Measurements from ENCODE around the gene RFX3. TPM values are rescaled to one million over a fixed set of nuclear protein-coding genes. Genes with fewer than 3 reads are reported as not detected.
A peak's percentile ranks its signal among the peaks of the same experiment; 100 is the strongest.

The RFX3 gene
- total RNA-seq, 2 donors from 2014 or later, result 2.2 to 2.7 TPM

- H3K4me3 ChIP-seq, result no peak overlapping the region
- H3K36me3 ChIP-seq, result no peaks in the 10 kb centered on the region
- TF ChIP-seq, protein P1, sequence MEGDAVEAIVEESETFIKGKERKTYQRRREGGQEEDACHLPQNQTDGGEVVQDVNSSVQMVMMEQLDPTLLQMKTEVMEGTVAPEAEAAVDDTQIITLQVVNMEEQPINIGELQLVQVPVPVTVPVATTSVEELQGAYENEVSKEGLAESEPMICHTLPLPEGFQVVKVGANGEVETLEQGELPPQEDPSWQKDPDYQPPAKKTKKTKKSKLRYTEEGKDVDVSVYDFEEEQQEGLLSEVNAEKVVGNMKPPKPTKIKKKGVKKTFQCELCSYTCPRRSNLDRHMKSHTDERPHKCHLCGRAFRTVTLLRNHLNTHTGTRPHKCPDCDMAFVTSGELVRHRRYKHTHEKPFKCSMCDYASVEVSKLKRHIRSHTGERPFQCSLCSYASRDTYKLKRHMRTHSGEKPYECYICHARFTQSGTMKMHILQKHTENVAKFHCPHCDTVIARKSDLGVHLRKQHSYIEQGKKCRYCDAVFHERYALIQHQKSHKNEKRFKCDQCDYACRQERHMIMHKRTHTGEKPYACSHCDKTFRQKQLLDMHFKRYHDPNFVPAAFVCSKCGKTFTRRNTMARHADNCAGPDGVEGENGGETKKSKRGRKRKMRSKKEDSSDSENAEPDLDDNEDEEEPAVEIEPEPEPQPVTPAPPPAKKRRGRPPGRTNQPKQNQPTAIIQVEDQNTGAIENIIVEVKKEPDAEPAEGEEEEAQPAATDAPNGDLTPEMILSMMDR (IDR thresholded peaks at IDR 0.05), result no peak
- H3K27ac ChIP-seq, result no peak overlapping the region
- no peaks in the 10 kb centered on the region for H3K9me3 ChIP-seq
- H3K27me3 ChIP-seq, result no peaks in the 10 kb centered on the region
- no peak for DNase-seq (ENCODE audit: low spot score)
- H3K4me1 ChIP-seq, result no peaks in the 10 kb centered on the region
Observed at GRCh38 chr9:3343671-3344070, 182.1 kb downstream of the RFX3 start.

DNA sequence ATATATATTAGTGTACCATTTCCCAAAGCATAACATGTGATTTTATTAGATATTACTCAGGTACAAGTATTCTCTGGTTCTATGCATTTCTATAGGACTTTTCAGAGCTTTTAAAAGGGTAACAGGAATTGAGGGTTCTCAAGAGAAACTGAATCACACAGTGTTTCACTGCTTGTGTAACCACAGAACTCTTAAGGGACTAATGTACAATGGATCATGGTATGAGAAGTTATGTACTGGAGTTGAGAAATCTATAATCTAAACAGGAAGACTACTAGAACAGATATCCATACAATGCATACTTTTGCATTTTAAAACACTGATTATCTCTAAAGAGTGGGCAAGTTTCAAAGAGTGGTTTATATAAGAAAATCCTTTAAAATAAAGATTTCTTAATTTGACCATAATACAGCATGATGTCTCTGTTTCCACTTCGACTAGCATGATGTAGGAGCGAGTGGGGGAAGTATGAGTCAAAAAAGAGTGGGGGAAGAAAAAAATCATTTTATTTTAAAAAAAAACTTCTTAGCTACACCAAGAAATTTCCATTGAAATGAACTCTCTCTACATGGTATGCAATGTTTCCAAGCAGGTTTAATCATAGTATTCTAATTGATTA is 183.5 kb downstream of the RFX3 start:
- no peaks in the 10 kb centered on the region for H3K27me3 ChIP-seq
- no peak for DNase-seq (ENCODE audit: low spot score)
- H3K27ac ChIP-seq, result no peak overlapping the region
- TF ChIP-seq, protein P1 (IDR thresholded peaks at IDR 0.05), result no peak
- H3K4me3 ChIP-seq, result no peak overlapping the region
- H3K36me3 ChIP-seq, result no peaks in the 10 kb centered on the region
- peaks cover 0 to 12% of the 10 kb centered on the region in 2 donors for H3K4me1 ChIP-seq
- no peaks in the 10 kb centered on the region for H3K9me3 ChIP-seq

DNA sequence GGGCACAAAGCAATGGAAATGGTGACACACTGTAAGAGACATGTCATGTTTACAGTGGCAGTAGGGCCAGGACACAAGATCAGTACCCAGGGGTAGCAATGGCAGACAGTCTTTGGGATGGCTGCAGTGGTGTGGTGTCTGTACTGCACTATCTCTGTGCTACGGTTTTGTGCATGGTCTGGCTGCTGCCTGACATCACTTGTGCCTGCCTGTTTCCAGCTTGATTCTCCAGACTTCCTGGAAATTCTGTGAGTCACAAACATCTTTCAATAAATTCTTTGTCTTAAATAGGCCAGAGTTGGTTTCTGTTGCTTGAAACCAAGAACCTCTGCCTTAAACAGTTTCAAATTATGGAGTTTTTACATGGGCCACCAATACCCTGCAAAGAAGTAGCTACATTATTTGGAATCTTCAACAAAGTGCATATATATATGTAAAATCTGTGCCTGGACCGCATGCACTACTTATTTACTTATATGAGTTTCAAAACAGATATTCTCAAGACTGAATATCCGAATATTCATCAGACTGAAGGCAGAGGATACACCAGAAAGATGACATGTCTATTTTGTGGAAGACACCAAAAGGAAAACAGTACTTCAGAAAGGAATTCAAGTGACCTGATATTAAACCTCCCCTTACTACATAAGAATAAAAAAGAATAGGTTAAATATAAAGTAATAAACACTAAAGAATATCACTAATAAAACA is 188.1 kb downstream of the RFX3 start:
- Histone ChIP-seq H3K9me3 (no peaks in the 10 kb centered on the region), H3K4me1 (peaks cover 0 to 18% of the 10 kb centered on the region in 2 donors), H3K4me3 (no peak overlapping the region), H3K27ac (peak overlapping the region; percentile 50 to 66), H3K36me3 (no peaks in the 10 kb centered on the region), H3K27me3 (no peaks in the 10 kb centered on the region)
- no peak for DNase-seq (ENCODE audit: low spot score)
- TF ChIP-seq, protein P1 (IDR thresholded peaks at IDR 0.05), result no peak

GRCh38 chr9:3336951-3337350 is 188.8 kb downstream of the RFX3 start:
- DNase-seq (ENCODE audit: low spot score), result no peak
- TF ChIP-seq, protein P1 (IDR thresholded peaks at IDR 0.05), result no peak
- H3K4me3 ChIP-seq, result no peak overlapping the region
- peak overlapping the region; percentile 50 to 66 for H3K27ac ChIP-seq
- H3K27me3 ChIP-seq, result no peaks in the 10 kb centered on the region
- no peaks in the 10 kb centered on the region for H3K36me3 ChIP-seq
- no peaks in the 10 kb centered on the region for H3K9me3 ChIP-seq
- peaks cover 0 to 21% of the 10 kb centered on the region in 2 donors for H3K4me1 ChIP-seq

- Histone ChIP-seq H3K27ac (no peak overlapping the region), H3K9me3 (no peaks in the 10 kb centered on the region), H3K36me3 (no peaks in the 10 kb centered on the region), H3K4me3 (no peak overlapping the region), H3K27me3 (no peaks in the 10 kb centered on the region), H3K4me1 (peaks cover 0 to 14% of the 10 kb centered on the region in 2 donors)
- no peak for DNase-seq (ENCODE audit: low spot score)
- TF ChIP-seq, protein P1 (IDR thresholded peaks at IDR 0.05), result no peak
Observed at GRCh38 chr9:3332802-3333201, 193.0 kb downstream of the RFX3 start.
